ENCODE results near the gene S100PBP.

S100PBP gene

GRCh38 chr1:32825181-32825580, 7.7 kb downstream of the S100PBP start:
- TF ChIP-seq REST (IDR thresholded peaks at IDR 0.05; ENCODE audit: low read depth) (no peak), NFIC (IDR thresholded peaks at IDR 0.05) (no peak), TAF1 (IDR thresholded peaks at IDR 0.05; ENCODE audit: low read depth) (no peak), EGR1 (IDR thresholded peaks at IDR 0.05) (no peak), FOXM1 (IDR thresholded peaks at IDR 0.05; ENCODE audit: borderline replicate concordance, low read depth) (no peak), ZBTB7A (IDR thresholded peaks at IDR 0.05; ENCODE audit: low read depth) (no peak), MAX (IDR thresholded peaks at IDR 0.05) (no peak), YY1 (IDR thresholded peaks at IDR 0.05; ENCODE audit: low read depth) (no peak), EP300 (IDR thresholded peaks at IDR 0.05; ENCODE audit: borderline replicate concordance) (no peak), RAD21 (IDR thresholded peaks at IDR 0.05; ENCODE audit: low read depth) (no peak), TCF12 (IDR thresholded peaks at IDR 0.05; ENCODE audit: low read depth) (no peak)

GRCh38 chr1:32828341-32828740, 10.9 kb downstream of the S100PBP start:
- TF ChIP-seq REST (IDR thresholded peaks at IDR 0.05; ENCODE audit: low read depth) (no peak), TCF12 (IDR thresholded peaks at IDR 0.05; ENCODE audit: low read depth) (no peak), ZBTB7A (IDR thresholded peaks at IDR 0.05; ENCODE audit: low read depth) (no peak), RAD21 (IDR thresholded peaks at IDR 0.05; ENCODE audit: low read depth) (no peak; the same call in 1 of the 2 replicates), EP300 (IDR thresholded peaks at IDR 0.05; ENCODE audit: borderline replicate concordance) (no peak)

- no peak for TF ChIP-seq RAD21 (IDR thresholded peaks at IDR 0.05; ENCODE audit: low read depth)
- no peak for TF ChIP-seq EP300 (IDR thresholded peaks at IDR 0.05; ENCODE audit: borderline replicate concordance)
- TF ChIP-seq REST (IDR thresholded peaks at IDR 0.05; ENCODE audit: low read depth): no peak
- TF ChIP-seq EGR1 (IDR thresholded peaks at IDR 0.05): no peak
- TF ChIP-seq ZBTB7A (IDR thresholded peaks at IDR 0.05; ENCODE audit: low read depth): no peak
- TF ChIP-seq USF1 (IDR thresholded peaks at IDR 0.05): no peak
- no peak for TF ChIP-seq FOXM1 (IDR thresholded peaks at IDR 0.05; ENCODE audit: borderline replicate concordance, low read depth)
- TF ChIP-seq TCF12 (IDR thresholded peaks at IDR 0.05; ENCODE audit: low read depth): no peak
These were observed 12.8 kb downstream of the S100PBP start for GRCh38 chr1:32830092-32830852.

- TF ChIP-seq REST (IDR thresholded peaks at IDR 0.05; ENCODE audit: low read depth) (no peak), CEBPB (IDR thresholded peaks at IDR 0.05) (no peak), ZBTB7A (IDR thresholded peaks at IDR 0.05; ENCODE audit: low read depth) (no peak), TEAD4 (IDR thresholded peaks at IDR 0.05) (no peak), TCF12 (IDR thresholded peaks at IDR 0.05; ENCODE audit: low read depth) (no peak), YY1 (IDR thresholded peaks at IDR 0.05; ENCODE audit: low read depth) (no peak), EP300 (IDR thresholded peaks at IDR 0.05; ENCODE audit: borderline replicate concordance) (no peak), FOXM1 (IDR thresholded peaks at IDR 0.05; ENCODE audit: borderline replicate concordance, low read depth) (no peak), EGR1 (IDR thresholded peaks at IDR 0.05) (no peak), NFIC (IDR thresholded peaks at IDR 0.05) (no peak), USF1 (IDR thresholded peaks at IDR 0.05) (no peak), RAD21 (IDR thresholded peaks at IDR 0.05; ENCODE audit: low read depth) (no peak)
These were observed 14.4 kb downstream of the S100PBP start for GRCh38 chr1:32831878-32832277.

Data from Ishikawa (cell line).